ENCODE measurements around the gene MANBA. TPM values are rescaled to one million over a fixed set of nuclear protein-coding genes. Genes with fewer than 3 reads are reported as not detected.

Gene MANBA
- total RNA-seq, 1 donor from 2014 or later, result 9.4 TPM

DNA sequence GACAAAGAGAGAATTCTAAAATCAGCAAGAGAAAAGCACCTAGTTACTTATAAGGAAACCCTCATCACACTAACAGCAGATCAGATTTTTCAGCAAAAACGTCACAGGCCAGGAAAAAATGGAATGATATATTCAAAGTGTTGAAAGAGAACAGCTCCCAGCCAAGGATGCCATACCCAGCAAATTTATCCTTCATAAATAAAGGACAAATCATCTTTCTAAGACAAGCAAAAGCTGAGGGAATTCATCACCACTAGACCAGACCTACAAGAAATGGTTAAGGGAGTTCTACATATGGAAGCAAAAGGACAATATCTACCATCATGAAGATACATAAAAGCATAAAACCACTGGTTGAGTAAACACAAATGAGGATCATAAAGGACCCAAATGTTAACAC is 53.6 kb downstream of the MANBA start:
- TF ChIP-seq, protein P1, sequence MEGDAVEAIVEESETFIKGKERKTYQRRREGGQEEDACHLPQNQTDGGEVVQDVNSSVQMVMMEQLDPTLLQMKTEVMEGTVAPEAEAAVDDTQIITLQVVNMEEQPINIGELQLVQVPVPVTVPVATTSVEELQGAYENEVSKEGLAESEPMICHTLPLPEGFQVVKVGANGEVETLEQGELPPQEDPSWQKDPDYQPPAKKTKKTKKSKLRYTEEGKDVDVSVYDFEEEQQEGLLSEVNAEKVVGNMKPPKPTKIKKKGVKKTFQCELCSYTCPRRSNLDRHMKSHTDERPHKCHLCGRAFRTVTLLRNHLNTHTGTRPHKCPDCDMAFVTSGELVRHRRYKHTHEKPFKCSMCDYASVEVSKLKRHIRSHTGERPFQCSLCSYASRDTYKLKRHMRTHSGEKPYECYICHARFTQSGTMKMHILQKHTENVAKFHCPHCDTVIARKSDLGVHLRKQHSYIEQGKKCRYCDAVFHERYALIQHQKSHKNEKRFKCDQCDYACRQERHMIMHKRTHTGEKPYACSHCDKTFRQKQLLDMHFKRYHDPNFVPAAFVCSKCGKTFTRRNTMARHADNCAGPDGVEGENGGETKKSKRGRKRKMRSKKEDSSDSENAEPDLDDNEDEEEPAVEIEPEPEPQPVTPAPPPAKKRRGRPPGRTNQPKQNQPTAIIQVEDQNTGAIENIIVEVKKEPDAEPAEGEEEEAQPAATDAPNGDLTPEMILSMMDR (IDR thresholded peaks at IDR 0.05; ENCODE audit: unreplicated experiment), result no peak
- Mint-ChIP-seq H3K36me3 (ENCODE audit: low read depth, unreplicated experiment) (no peaks in the 10 kb centered on the region), H3K4me1 (ENCODE audit: unreplicated experiment) (no peaks in the 10 kb centered on the region), H3K27ac (ENCODE audit: unreplicated experiment) (no peak overlapping the region), H3K27me3 (ENCODE audit: unreplicated experiment) (peaks cover 1% of the 10 kb centered on the region), H3K4me3 (ENCODE audit: unreplicated experiment) (no peak overlapping the region), H3K9me3 (ENCODE audit: unreplicated experiment) (no peaks in the 10 kb centered on the region)
- no peak for DNase-seq (ENCODE audit: low spot score)

DNA sequence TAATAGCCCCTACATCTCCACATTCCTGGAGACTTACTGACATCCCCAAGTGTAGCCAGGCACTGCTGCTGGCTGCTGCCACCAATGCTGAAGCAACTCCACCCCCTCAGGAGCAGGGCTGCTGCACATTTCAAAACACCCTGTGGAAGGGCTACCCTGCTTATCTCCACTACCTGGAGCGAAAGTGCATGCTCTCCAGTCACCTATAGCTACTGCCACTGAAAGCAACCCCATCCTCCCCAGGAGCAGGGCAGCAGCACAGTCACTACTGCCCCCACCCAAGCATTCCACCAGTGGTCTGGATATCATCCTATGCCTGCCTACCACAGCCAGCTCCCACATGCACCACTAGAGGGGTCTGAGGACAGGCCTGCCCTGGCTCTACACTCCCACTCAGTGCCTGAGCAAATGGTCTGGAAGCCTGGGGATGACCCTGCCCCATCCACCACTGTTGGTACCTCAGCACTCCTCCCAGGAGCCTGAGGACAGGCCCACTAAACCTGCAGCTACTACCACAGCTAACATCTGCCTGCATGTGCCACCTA is 55.3 kb downstream of the MANBA start:
- H3K36me3 Mint-ChIP-seq (ENCODE audit: low read depth, unreplicated experiment), result no peaks in the 10 kb centered on the region
- peaks cover 1% of the 10 kb centered on the region for H3K27me3 Mint-ChIP-seq (ENCODE audit: unreplicated experiment)
- H3K4me1 Mint-ChIP-seq (ENCODE audit: unreplicated experiment), result no peaks in the 10 kb centered on the region
- TF ChIP-seq, protein P1 (IDR thresholded peaks at IDR 0.05; ENCODE audit: unreplicated experiment), result no peak
- H3K4me3 Mint-ChIP-seq (ENCODE audit: unreplicated experiment), result no peak overlapping the region
- DNase-seq (ENCODE audit: low spot score), result no peak
- H3K9me3 Mint-ChIP-seq (ENCODE audit: unreplicated experiment), result no peaks in the 10 kb centered on the region
- no peak overlapping the region for H3K27ac Mint-ChIP-seq (ENCODE audit: unreplicated experiment)

- Mint-ChIP-seq H3K4me1 (ENCODE audit: unreplicated experiment) (no peaks in the 10 kb centered on the region), H3K27me3 (ENCODE audit: unreplicated experiment) (no peaks in the 10 kb centered on the region), H3K9me3 (ENCODE audit: unreplicated experiment) (no peaks in the 10 kb centered on the region), H3K4me3 (ENCODE audit: unreplicated experiment) (no peak overlapping the region), H3K27ac (ENCODE audit: unreplicated experiment) (no peak overlapping the region), H3K36me3 (ENCODE audit: low read depth, unreplicated experiment) (no peaks in the 10 kb centered on the region)
- TF ChIP-seq, protein P1 (IDR thresholded peaks at IDR 0.05; ENCODE audit: unreplicated experiment), result no peak
- DNase-seq (ENCODE audit: low spot score), result no peak
These were observed 64.0 kb downstream of the MANBA start for GRCh38 chr4:102696758-102697157.

GRCh38 chr4:102694791-102695190 is 66.0 kb downstream of the MANBA start:
- no peak for DNase-seq (ENCODE audit: low spot score)
- H3K27me3 Mint-ChIP-seq (ENCODE audit: unreplicated experiment), result no peaks in the 10 kb centered on the region
- no peaks in the 10 kb centered on the region for H3K4me1 Mint-ChIP-seq (ENCODE audit: unreplicated experiment)
- no peak overlapping the region for H3K27ac Mint-ChIP-seq (ENCODE audit: unreplicated experiment)
- no peak overlapping the region for H3K4me3 Mint-ChIP-seq (ENCODE audit: unreplicated experiment)
- H3K36me3 Mint-ChIP-seq (ENCODE audit: low read depth, unreplicated experiment), result no peaks in the 10 kb centered on the region
- TF ChIP-seq, protein P1 (IDR thresholded peaks at IDR 0.05; ENCODE audit: unreplicated experiment), result no peak
- H3K9me3 Mint-ChIP-seq (ENCODE audit: unreplicated experiment), result no peaks in the 10 kb centered on the region

- Mint-ChIP-seq H3K27me3 (ENCODE audit: unreplicated experiment) (no peaks in the 10 kb centered on the region), H3K4me3 (ENCODE audit: unreplicated experiment) (no peak overlapping the region)
- TF ChIP-seq, protein P1 (IDR thresholded peaks at IDR 0.05; ENCODE audit: unreplicated experiment), result no peak
These were observed 66.9 kb downstream of the MANBA start for GRCh38 chr4:102693861-102694260.

More at GRCh38 chr4:102693861-102694260, 66.9 kb downstream of the MANBA start:
- no peak for DNase-seq (ENCODE audit: low spot score)
- Mint-ChIP-seq H3K36me3 (ENCODE audit: low read depth, unreplicated experiment) (no peaks in the 10 kb centered on the region), H3K9me3 (ENCODE audit: unreplicated experiment) (no peaks in the 10 kb centered on the region), H3K4me1 (ENCODE audit: unreplicated experiment) (no peaks in the 10 kb centered on the region), H3K27ac (ENCODE audit: unreplicated experiment) (no peak overlapping the region)
